COLO668 (cell line): ENCODE measurements around the gene CYTH1.

Source experiments
- DNase-seq: peaks from one replicate; lab custom pipeline; 2025; ENCODE audit not compliant: unreplicated experiment; lab: John Stamatoyannopoulos, UW

The CYTH1 gene

DNA sequence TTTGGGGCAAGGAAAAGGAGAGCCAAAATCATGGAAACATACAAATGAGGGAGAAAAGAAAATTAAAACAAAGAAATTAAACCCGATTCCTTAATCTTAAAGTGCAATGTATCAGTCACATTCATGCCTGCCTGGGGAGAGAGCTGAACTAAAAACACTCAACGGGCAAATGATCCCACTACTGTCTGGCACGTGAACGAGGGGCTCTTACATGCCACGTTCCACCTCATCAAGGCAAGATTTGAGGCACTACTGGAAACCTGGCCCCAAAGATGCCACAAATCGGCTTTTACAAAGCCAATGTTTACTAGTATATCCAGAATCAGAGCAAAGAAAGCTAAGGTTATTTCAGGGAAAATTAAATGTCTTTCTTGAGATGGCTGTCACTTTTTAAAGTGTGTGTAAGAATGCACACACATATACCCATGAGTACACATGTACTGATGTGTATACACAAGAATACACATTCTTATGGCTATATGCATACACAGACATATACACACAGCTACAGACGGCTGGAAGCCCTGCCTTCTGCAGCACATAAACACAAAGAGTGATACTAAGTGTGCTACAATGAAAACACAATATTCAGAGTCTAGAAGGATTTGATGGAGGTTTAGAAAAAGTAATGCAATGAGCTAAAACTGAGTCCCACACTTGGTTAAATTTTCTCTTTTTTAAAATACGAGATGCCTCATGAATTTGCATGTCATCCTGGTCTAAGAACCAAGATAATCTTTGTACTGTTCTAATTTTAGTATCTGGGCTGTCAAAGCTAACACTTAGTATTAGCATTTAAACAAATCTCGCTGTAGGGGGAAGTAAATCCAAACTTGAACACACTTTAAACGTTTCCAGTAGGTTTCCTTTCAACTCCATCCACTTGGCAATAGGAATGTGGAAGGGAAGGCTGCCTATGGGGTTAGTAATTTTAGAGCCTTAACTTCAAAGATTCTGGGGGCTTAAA, 85.8 kb downstream of the CYTH1 start:
- DNase-seq, result no peak

DNA sequence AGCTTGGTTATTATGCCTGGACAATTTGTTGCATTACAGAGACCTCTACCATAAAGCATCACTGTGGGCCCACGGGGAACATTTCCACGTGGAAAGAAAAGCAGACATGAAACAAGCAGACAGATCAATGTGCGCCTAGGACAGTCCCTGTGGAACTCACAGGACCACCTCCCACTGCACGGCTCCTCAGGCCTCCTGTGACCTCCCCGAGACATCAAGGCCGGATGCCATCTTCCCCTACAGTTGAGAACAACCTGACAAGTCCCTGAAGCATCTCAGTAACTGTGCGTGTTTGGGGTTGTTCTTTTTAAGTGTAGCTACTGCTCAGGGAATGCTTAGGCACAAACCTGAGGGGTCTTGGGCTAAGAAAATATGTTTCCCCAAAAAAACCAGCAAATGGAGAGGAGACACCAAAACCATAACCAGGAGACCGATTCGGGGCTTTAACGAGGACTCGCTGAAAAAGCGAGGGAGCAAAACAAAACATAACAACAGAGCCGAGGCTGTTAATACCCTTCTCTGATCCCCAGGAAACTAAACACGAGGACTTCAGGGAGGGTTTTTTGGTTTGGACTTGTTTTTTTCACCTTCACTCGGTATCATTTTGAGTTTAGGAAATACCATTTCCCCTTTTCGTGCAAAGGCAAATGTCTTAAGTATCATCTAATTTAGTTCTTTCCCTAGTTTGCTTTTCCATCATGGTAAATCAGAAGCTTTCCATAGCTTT, 87.1 kb downstream of the CYTH1 start:
- DNase-seq, result no peak

DNA sequence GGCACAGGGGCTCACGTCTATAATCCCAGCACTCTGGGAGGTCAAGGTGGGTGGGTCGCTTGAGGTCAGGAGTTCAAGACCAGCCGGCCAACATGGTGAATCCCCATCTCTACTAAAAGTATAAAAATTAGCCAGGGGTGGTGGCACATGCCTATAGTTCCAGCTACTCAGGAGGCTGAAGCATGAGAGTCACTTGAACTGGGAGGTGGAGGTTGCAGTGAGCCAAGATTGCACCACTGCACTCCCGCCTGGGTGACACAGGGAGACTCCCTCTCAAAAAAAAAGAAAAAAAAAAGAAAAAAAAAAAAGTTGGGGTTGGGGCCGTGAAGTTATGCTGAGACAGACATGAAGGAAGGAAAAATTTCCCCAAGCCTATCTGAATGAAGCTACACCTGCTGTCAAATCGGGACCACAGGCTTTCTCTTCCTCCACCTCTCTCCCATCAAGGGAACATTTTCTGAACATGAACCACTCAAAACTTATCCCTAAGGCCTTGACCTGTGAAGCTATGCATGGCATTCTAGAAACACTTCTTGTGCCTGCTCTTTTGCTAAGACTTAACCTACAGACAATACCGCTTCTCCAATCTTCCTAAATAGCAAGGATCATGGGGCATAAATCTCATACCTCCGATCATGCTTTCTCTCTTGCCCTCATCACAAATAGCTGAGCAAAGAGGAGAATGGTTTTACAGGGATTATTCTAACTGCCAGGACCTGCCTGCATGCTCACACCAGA, 88.6 kb downstream of the CYTH1 start:
- DNase-seq, result no peak

DNA sequence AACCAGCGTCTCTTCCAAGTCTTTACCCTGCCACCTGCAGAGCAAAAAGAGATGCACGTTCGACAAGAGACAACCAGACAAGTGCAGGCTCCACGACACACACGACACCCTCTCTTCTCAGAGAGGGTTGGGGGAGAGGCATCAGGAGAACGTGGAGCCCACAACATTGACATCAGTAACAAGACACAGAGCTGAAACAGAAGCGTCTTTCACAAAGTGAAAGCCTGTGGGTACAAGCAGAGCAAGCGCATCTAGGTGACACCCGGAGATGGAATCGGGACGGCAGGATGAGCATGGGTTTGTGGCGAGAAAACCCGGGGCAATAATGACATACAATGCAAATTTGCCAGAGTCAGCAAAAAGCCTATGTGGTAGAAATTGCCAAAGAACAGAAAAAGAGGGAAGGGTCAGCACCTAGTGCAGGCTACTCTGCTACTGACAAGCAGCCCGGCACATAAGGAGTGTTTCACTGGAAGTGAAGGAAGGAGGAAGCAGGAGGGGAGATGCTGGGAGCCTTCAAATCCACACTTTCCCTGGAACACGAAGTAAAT, 89.5 kb downstream of the CYTH1 start:
- no peak for DNase-seq

DNA sequence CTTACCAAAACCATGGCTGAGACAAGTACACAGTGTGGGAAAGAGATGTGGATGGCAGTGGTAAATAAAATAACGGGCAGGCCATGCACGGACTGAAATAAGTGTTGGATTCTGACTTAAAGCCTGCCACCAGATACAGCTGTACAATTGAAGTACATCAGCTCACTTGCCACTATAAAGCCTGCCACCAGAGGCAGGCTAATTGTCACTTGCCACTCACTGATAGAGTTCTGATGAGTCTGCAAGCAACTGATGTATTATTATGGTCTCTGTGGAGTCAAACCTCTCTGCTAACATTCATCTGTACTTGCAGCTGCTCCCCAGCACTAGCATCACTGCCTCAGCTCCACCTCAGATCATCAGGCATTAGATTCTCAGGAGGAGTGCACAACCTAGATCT, 93.0 kb downstream of the CYTH1 start:
- no peak for DNase-seq

DNA sequence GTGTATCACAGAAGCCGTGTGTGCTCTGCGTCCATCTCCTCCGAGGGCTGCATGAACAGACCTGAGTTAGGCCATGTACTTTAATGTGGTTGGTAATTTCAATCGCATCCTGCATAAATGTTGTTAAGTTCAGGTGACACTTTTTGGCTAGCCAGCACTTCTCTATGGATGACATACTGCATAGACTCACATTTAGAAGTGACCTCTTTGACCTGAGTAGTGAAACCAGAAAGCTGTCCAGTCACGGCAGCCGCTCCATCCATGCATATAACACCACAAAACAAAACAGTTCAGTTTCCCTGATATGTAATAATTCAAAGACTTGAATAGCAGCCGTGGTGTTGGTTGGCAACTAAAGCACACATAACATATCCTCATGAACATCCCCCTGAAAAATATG, 94.1 kb downstream of the CYTH1 start:
- no peak for DNase-seq

DNA sequence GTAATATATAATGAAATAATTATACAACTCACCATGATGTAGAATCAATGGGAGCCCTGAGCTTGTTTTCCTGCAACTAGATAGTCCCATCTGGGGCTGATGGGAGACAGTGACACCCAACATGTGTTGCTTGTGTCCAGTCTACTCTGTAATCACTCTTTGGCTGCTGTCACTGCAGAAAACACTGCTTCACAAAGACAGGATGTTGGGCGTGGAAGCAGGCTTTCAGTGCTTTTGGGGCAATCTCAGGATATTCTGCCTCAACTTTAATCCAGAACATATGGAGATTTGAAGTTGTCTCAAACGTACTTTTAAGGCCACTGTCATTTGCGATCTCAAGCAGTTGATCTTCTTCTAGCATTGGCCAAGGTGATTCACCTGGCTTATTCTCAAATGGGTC, 94.9 kb downstream of the CYTH1 start:
- DNase-seq, result no peak

DNA sequence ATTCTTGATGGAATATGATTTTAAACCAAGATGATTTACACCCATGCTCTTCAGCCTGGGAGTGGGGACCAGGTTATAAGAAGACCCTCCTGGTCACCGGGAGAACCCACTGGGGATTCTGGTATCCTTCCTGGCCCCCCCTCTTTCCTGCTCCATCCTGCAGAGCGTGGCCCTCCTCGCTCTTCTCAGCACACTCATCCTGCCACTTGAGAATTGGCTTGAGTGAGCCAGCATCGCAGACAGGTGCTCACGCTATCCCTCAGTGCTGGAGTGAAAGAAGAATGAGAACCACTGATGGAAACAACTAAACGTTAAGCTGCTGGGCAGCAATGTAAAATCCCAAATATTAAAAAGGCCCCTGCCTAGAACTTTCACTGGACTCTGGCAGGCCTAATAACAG, 98.0 kb downstream of the CYTH1 start:
- DNase-seq, result no peak

DNA sequence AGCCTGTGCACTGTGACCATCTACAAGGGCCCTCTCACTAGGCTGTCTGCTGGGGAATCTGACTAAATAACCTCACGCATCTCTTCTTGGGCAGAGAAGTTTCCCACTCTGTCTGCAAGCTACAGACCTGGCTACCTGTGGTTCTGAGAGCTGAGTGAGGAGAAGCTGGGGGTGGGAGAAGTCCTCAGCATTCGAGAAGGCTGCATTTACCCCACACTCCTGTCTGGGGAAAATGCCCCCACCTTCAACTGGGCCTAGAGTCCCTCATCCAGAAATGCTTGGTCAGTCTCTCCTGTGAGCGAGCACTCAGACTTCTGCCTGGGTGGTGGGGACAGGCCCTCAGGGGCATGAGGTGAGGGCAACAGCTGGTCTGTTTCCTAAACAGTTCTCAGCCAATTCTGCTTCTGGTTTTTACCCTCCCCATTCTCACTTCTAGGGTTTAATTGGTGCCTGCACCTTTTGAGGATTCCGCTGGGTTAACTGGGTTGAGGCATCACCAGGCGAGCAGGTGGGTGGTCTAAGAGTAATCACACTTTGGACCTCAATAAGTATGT, 98.6 kb downstream of the CYTH1 start:
- DNase-seq, result no peak

DNA sequence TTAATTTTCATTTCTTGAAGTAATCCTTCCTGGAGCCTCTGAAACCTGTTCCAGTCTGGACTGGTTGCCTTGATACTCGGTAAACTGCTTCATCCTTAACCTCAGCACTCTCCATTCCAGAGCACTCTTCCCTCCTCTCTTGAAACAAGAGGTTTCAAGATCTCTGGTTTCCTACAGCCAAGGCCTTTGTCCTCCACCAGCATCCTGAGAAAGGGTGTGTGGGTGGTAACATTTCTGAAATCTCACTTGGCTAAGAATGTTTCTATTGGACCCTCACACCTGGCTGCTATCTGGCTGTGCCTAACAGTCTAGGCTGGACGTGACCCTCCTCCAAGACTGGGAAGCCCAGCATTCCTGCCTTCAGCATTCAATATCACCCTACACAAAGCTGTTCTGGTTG, 99.7 kb downstream of the CYTH1 start:
- DNase-seq, result no peak

DNA sequence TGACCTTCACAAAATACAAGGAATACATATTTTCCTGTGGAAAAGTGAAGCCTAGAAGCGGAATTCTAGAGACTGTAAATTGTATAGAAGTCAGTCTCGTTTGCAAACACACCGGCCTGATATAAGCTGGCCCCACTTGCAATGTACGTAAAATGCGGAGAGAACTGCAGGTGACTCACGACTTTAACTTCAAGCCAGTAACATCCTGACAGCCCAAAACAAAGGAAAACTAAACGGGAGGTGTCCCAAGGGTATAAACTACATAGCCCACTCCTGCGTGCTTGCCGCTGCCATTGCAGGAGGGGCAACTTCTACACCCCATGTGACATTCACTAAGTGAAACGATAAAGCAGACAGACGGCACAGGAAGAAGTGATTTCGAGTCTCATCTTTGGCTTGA, 101.6 kb downstream of the CYTH1 start:
- no peak for DNase-seq

DNA sequence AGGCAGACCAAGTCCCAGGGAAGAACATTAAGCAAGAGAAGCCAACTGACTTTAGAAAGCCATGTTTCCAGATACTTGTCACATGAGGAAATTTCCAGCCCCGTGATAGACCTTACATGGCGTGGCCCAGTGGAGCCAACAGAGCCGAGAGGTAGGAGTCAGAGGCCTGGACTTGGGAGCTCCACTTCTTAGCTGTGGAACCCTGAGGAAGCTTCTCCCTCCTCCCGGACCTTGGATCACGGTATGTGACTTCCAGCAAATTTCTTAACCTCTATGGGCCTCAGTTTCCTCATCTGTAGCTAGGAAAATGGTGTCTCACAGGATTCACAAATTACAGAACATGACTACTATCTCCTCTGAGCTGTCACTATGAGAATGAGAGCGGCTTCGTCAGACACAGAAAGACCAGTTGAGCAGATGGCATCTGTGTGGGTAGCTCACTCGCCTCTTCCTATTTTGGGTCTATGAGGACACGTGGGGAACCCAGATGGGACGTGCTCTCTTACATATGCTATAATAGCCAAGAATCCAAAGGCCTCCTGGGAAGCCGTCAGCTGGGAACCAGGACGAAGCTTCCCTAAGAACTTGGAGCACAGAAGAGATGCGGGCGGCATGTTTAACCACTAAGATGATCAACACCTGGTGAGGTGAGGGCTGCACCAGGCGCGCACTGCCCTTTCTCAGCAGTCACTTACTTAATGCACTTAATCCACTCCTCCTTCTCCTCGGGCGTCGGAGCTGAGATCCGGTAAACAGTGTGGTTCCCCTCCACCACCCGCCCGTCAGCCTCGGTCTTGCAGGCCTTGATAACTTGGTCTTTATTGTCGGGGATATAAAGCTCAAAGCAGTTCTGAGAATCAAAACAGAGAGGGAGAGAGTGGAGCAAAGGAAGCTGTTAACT, 102.3 kb downstream of the CYTH1 start:
- no peak for DNase-seq

DNA sequence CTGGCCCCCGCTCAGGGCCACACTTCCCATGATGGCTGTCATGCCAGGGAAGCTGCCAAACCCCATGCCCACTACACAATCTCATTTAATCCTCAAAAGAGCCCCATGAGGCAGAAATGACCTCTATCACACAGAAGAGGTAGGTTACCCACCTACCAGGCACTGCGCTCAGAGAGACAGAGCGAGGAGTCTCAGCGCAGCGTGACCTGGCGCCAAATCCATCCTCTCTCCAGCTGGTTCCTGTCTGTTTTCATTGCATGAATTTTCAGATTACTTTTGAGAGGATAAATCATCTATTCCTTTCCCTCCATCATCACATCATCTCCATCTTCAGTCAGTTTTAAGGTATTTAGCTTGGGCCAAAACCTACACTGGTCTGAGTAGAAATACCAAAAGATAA, 103.4 kb downstream of the CYTH1 start:
- no peak for DNase-seq

DNA sequence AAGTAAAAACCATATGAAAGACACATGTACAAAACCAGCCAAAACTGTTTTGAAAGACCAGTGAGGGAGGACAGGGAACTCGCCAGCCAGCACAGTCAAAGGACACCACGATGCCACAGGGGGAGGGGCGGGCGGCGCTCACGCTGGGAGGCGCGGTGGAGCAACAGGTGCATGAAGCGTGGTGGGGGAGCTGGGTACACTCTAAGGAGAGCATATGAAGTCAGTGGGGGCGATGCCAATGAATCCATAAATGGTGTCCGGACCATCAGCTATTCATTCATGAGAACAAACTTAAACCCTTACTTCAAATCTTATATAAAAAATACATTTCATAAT, 103.9 kb downstream of the CYTH1 start:
- no peak for DNase-seq

DNA sequence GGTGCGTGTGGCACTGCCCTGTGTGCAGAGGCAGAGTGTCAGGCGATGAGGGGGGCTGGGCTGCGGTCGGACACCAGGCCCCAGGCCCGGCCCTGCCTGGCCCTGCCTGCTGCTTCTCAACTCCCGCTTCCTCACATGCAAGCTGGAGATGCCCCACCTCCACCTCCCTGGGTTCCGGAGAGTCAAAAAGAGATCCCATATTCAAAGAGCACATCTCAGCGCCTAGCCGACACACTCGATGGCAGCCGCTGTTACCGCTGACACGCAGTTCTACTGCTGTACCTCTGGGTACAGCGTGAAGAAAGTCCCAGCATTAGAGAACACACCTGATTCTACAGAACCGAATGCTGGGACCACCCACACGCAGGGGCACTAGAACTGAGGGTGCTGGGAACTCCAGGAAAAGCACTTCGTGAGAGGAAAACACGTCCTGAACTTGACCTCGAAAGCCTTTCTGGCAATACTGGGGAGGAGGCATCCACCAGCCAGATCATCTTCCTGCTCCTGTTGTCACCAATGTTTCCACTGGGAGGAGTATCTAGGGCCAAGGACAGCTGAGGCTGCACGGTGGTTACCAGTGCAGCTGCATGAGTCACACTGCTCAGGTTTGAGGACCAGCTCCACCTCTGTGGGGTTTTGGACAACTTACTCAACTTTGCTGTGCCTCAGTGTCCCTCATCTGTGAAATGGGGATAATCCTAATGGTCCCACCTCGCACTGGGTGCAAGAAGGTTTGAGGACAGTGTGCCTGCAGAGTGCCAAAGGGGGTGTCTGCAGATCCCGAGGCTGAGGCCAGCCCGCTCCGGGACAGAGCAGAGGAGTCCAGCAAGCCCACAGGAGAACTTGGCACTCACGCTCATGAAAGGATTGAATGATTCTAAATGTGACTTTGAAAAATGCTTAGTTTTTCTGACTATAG, 104.5 kb downstream of the CYTH1 start:
- no peak for DNase-seq

DNA sequence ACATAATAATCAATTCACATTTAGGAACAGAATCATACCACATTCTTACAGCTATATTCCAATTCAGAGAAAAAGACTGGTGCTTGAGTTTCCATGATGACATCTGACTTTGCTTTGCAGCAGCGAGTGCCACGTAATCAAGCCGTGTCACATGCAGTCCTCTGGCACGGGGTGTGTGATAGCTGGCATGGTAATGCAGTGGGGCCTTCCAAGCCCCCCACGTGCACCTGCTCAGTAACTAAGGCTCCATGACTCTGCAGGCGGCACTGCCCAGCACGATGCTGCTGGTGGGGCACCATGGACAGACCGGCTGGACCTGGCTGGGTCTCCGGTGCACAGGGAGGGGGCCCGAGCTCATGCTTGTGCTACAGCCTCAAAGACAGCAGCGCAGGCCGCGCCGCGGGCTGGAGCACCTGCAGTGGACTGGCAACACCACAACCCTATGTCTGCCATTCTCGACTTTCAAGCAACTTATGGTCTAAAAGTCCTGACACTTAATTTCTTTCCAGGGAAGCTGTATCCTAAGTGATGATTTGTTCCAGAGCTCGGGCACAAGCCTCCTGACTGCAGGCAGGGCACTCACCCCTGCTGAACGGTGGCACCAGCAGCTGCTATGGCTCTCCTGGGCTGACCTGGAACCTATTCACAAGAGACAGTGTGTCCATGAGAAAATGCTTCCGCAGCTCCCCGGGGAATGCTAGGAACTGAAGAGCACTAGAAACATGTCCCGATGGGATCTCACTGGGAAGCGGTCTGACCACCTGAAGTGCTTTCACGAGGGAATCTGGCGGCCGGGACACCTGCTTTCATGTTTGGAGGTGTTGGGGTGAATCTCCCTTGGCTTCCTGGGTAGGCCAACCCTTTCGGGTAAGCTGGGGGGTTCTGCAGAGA, 105.4 kb downstream of the CYTH1 start:
- no peak for DNase-seq

DNA sequence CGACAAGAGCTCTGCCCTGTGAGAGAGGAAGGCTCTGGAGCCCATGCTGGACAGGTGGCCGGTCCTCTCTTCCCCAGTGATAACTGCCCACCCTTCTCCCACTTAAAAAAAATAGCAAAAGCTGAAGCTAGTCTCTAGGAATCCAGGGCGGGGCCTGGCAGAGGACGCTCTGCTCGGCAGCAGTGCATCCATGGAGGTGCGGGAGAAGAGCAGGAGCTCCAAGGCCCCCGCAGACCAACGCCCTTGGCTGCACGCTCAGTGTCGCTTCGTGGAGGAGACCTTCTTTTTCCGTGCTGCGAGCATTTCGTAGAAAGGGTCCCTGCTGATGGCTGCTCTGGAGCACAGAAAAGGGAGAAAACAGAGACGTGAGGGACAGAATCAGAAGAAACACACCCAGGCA, 106.2 kb downstream of the CYTH1 start:
- DNase-seq, result no peak

DNA sequence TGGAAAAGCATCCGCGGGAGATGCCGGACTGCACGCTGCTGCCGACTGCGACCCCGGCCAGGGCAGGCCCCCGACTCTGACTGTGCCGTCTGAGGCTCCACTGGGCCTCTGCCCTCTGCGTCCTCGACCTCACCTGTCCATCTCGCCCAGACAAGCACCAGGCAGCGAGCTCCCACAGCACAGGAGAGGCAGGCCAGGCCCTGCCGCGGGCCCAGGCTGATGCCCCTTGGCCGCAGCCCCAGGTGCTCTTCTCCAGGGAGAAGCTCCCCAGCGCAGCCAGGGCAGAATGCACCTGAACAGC, 106.8 kb downstream of the CYTH1 start:
- no peak for DNase-seq
